HUES6 (cell line): ENCODE measurements around the gene BTBD17.

Source experiments
- H3K27ac ChIP-seq: 2 replicates; pipeline ENCODE4 v1.7.0; 2013; ENCODE audit warnings: low read depth, mild to moderate bottlenecking, low read length, inconsistent platforms
- H3K27me3 ChIP-seq: 2 replicates; pipeline ENCODE4 v1.6.1; 2013; ENCODE audit warnings: low read length; ENCODE audit not compliant: control insufficient read depth, insufficient read depth
- H3K36me3 ChIP-seq: 2 replicates; pipeline ENCODE4 v1.6.1; 2013; ENCODE audit warnings: low read length; ENCODE audit not compliant: control insufficient read depth, insufficient read depth
- H3K4me1 ChIP-seq: 2 replicates; pipeline ENCODE4 v1.6.1; 2013; ENCODE audit warnings: low read length; ENCODE audit not compliant: control insufficient read depth, insufficient read depth
- H3K4me3 ChIP-seq: 2 replicates; pipeline ENCODE4 v1.5.1; 2013; ENCODE audit warnings: low read depth, low read length
- H3K9ac ChIP-seq: one replicate; pipeline ENCODE4 v1.6.1; 2013; ENCODE audit warnings: mild to moderate bottlenecking, low read length
- H3K9me3 ChIP-seq: 2 replicates; pipeline ENCODE4 v1.6.1; 2013; ENCODE audit warnings: low read depth, low read length; ENCODE audit not compliant: control insufficient read depth, insufficient read depth

Gene BTBD17

GRCh38 chr17:74356646-74357465 is 4.8 kb downstream of the BTBD17 start:
- peaks cover 6% of the 10 kb centered on the region for H3K4me1 ChIP-seq
- no peaks in the 10 kb centered on the region for H3K36me3 ChIP-seq
- H3K27me3 ChIP-seq = peaks cover 89% of the 10 kb centered on the region
- H3K4me3 ChIP-seq = peak overlapping the region; percentile 60
- no peak overlapping the region for H3K27ac ChIP-seq
- no peak overlapping the region for H3K9ac ChIP-seq
- H3K9me3 ChIP-seq = no peaks in the 10 kb centered on the region

- no peak overlapping the region for H3K27ac ChIP-seq
- H3K27me3 ChIP-seq = peaks cover 94% of the 10 kb centered on the region
- H3K36me3 ChIP-seq = no peaks in the 10 kb centered on the region
- no peak overlapping the region for H3K9ac ChIP-seq
- no peaks in the 10 kb centered on the region for H3K4me1 ChIP-seq
- H3K9me3 ChIP-seq = no peaks in the 10 kb centered on the region
- no peak overlapping the region for H3K4me3 ChIP-seq
These were observed 6.6 kb downstream of the BTBD17 start for GRCh38 chr17:74355065-74355464.

DNA sequence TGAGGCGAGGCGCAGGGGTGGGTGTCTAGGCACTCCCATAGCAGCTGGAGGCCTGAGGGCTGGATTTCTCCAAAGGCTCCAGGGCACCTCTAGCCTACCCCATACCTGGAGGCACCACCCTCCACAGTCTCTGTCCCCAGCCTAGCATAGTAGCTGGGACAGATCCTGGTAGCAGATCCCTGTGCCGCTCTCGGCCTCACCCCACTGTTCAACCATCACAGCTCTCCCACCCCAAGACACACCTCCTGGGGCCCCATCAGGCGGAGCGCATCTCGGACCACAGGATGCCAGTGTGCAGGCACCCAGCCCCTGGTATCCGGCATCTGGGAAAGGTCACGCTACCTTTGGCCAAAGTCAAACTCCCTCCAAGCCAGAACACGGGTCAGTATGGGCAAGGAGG is 7.1 kb downstream of the BTBD17 start:
- H3K36me3 ChIP-seq = no peaks in the 10 kb centered on the region
- H3K27me3 ChIP-seq = peaks cover 92% of the 10 kb centered on the region
- H3K9me3 ChIP-seq = no peaks in the 10 kb centered on the region
- no peak overlapping the region for H3K27ac ChIP-seq
- H3K4me3 ChIP-seq = no peak overlapping the region
- H3K9ac ChIP-seq = no peak overlapping the region
- H3K4me1 ChIP-seq = no peaks in the 10 kb centered on the region

GRCh38 chr17:74354123-74354522 is 7.5 kb downstream of the BTBD17 start:
- Histone ChIP-seq H3K4me1 (no peaks in the 10 kb centered on the region), H3K27me3 (peaks cover 95% of the 10 kb centered on the region), H3K27ac (no peak overlapping the region), H3K4me3 (no peak overlapping the region), H3K9me3 (no peaks in the 10 kb centered on the region), H3K9ac (no peak overlapping the region), H3K36me3 (no peaks in the 10 kb centered on the region)

DNA sequence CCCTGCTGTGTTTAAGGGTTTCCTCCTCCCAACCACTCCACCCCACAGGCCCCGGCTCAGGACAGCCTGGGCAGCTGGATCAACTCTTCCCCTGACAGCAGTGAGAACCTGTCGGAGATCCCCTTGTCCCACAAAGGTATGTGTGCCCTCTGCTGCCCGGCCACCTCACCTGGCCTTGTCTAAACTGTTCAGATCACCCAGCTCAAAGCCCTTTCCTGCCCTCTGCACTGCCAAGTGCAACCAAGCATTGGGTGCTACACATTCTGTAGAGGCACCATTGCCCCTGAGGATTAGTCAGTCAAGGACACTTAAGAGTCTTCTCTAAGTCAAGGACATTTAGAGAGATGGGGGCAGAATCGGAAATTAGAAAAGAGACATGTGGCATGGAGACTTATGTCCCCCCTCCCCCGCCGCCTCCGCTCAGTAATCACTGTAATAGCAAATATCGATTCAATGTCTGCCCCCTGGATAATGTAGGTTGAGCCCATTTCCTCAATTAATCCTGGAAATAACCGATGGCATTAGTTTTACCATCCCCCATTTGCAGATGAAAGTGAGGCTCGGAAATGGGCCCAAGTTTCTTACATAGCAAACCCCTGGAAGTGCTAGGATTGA is 8.1 kb downstream of the BTBD17 start:
- Histone ChIP-seq H3K4me1 (no peaks in the 10 kb centered on the region), H3K36me3 (no peaks in the 10 kb centered on the region), H3K27me3 (peaks cover 97% of the 10 kb centered on the region), H3K4me3 (no peak overlapping the region), H3K9me3 (no peaks in the 10 kb centered on the region), H3K27ac (no peak overlapping the region), H3K9ac (no peak overlapping the region)

DNA sequence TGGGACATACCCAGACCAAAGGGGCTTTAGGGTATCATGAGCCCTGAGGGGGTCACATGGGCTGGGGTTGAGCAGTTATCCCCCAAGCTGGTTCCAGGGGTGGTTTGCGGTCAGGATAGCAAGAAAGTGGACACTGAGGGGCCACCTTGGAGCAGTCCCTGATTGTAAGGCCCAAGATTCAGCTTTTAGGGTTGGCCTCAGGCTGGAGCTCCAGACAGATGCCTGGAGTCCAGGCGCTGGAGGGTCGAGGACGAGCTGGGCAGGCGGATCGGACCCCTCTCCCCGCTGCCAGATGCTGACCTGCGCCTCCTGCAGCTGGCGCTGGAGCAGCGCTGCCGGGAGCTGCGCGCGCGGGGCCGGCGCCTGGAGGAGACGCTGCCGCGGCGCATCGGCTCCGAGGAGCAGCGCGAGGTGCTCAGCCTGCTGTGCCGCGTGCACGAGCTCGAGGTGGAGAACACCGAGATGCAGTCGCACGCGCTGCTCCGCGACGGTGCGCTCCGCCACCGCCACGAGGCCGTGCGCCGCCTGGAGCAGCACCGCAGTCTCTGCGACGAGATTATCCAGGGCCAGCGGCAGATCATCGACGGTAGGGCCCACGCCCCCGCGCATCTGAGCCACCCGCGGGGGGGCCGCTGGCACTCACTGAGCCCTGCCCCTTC is 10.0 kb downstream of the BTBD17 start:
- Histone ChIP-seq H3K9me3 (no peaks in the 10 kb centered on the region), H3K27ac (no peak overlapping the region), H3K36me3 (no peaks in the 10 kb centered on the region), H3K27me3 (peaks cover 90% of the 10 kb centered on the region), H3K9ac (no peak overlapping the region), H3K4me1 (no peaks in the 10 kb centered on the region), H3K4me3 (peak overlapping the region; percentile 47)

GRCh38 chr17:74350486-74350885 is 11.2 kb downstream of the BTBD17 start:
- no peak overlapping the region for H3K4me3 ChIP-seq
- no peak overlapping the region for H3K9ac ChIP-seq
- H3K4me1 ChIP-seq = no peaks in the 10 kb centered on the region
- no peaks in the 10 kb centered on the region for H3K36me3 ChIP-seq
- peaks cover 78% of the 10 kb centered on the region for H3K27me3 ChIP-seq
- H3K9me3 ChIP-seq = no peaks in the 10 kb centered on the region
- H3K27ac ChIP-seq = no peak overlapping the region

DNA sequence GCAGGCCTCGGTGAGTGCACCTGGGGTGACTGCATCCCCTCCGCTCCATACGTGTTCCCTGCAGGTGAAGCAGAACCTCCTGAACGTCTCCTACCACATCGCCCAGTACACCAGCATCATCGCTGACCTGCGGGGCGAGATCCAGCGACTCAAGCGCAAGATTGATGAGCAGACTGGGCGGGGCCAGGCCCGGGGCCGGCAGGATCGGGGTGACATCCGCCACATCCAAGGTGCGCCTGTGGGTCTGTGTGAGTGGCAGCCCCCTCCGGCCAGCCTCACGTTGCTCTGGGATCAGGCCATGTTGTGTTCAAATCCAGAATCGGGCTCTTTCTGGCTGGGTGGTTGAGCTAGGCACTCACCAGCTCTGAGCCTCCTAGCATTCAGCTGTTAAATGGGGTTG is 12.5 kb downstream of the BTBD17 start:
- Histone ChIP-seq H3K4me3 (no peak overlapping the region), H3K9me3 (no peaks in the 10 kb centered on the region), H3K27ac (no peak overlapping the region), H3K36me3 (no peaks in the 10 kb centered on the region), H3K27me3 (peaks cover 65% of the 10 kb centered on the region), H3K9ac (no peak overlapping the region), H3K4me1 (no peaks in the 10 kb centered on the region)

GRCh38 chr17:74347646-74348045 is 14.0 kb downstream of the BTBD17 start:
- Histone ChIP-seq H3K4me3 (no peak overlapping the region), H3K27me3 (peaks cover 50% of the 10 kb centered on the region), H3K36me3 (no peaks in the 10 kb centered on the region), H3K27ac (no peak overlapping the region), H3K9ac (no peak overlapping the region), H3K9me3 (no peaks in the 10 kb centered on the region), H3K4me1 (no peaks in the 10 kb centered on the region)

DNA sequence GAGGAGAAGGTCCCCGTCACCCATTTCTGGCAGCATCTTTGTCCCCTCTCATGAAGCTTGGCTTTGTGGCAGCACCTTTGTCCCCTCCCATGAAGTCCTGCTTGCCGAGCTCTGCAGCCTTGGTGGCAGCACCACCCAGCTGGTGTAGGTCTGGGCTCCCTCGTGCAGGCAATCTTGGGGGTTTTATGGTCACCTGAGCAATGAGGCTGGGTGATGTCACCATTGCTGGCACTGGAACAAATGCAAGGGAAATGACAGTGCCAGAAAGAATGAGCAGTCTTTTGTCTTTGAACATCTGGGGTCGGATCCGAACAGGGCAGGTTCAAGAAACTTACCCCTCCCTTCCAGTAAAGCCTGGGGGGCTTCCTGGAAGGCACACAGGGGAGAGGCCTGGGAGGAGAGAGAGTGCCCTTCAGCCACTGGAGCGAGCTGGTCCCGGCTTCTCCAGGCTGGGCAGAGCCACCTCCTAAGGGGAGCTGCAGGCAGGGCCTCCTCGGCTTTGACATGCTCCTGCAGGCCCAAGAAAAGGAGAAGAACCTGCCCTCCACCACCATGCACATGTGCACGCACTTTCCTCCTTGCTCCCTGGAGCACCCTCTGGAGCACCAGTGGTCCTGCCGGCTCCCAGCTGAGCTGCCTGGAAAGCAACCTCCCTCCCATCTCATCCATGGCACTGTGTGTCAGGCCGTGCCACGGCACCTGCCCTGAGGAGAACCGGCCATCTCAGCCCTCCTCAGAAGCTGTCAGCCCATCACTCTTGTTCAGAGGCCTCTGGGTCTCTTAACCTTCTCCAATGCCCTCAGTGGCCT is 16.0 kb downstream of the BTBD17 start:
- Histone ChIP-seq H3K9me3 (no peaks in the 10 kb centered on the region), H3K4me3 (no peak overlapping the region), H3K27me3 (peaks cover 30% of the 10 kb centered on the region), H3K36me3 (no peaks in the 10 kb centered on the region), H3K27ac (no peak overlapping the region), H3K4me1 (no peaks in the 10 kb centered on the region; the same call in 1 of the 2 replicates), H3K9ac (no peak overlapping the region)
